Dendritic cell treated with granulocyte-macrophage colony-stimulating factor and Interleukin-4, amounts not matched to agents 40 ng/mL and 50 ng/mL, for 4 days (primary cell): ENCODE measurements around the gene PRAMEF10.
"Not testable (repeated sequence)": the region's sequence is repeated elsewhere in the genome, so short reads cannot be mapped to it uniquely, and the experiment has no call there.

Source experiments
- H3K27ac Mint-ChIP-seq: one replicate; pipeline ENCODE4 v1.8.0; 2022; ENCODE audit warnings: mild to moderate bottlenecking, mixed read lengths
- H3K27me3 Mint-ChIP-seq: one replicate; pipeline ENCODE4 v1.8.0; 2022; ENCODE audit warnings: mild to moderate bottlenecking, mixed read lengths
- H3K36me3 Mint-ChIP-seq: one replicate; pipeline ENCODE4 v1.8.0; 2022; ENCODE audit warnings: low read depth, mixed read lengths
- H3K4me1 Mint-ChIP-seq: one replicate; pipeline ENCODE4 v1.8.0; 2022; ENCODE audit warnings: low read depth, mixed read lengths
- H3K4me3 Mint-ChIP-seq: one replicate; pipeline ENCODE4 v1.8.0; 2022; ENCODE audit warnings: mild to moderate bottlenecking, moderate library complexity, mixed read lengths
- H3K9me3 Mint-ChIP-seq: one replicate; pipeline ENCODE4 v1.8.0; 2022; ENCODE audit warnings: mixed read lengths
- intact Hi-C: fragments of 100-400 bp; cut with micrococcal nuclease; formaldehyde crosslinking; loops from one replicate; pipeline ENCODE4 v1.15.0; 2022

The PRAMEF10 gene, protein sequence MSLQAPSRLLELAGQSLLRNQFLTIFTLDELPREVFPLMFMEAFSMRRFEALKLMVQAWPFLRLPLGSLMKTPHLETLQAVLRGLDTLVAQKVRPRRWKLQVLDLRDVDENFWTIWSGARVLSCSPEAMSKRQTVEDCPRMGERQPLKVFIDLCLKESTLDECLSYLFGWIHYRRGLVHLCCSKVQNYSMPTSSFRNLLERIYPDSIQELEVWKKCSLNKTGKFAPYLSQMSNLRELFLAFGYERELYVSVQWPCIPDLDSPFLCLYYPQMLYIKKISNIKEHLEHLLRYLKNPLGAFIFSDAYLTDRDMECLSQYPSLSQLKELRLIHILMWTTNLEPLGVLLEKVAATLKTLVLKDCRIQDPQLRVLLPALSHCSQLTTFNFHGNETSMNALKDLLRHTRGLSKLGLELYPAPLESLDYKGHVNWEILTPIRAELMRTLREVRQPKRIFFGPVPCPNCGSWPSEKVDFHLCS

GRCh38 chr1:12898170-12898569, at the start of gene PRAMEF10:
Gene PRAMEF10 (minus strand): TSS chr1:12898270. CDS start chr1:12895847, 2,423 bp downstream.
- H3K36me3 Mint-ChIP-seq, H3K4me3 Mint-ChIP-seq, intact Hi-C loops, H3K4me1 Mint-ChIP-seq, H3K27ac Mint-ChIP-seq, H3K9me3 Mint-ChIP-seq, H3K27me3 Mint-ChIP-seq: not testable (repeated sequence)

DNA sequence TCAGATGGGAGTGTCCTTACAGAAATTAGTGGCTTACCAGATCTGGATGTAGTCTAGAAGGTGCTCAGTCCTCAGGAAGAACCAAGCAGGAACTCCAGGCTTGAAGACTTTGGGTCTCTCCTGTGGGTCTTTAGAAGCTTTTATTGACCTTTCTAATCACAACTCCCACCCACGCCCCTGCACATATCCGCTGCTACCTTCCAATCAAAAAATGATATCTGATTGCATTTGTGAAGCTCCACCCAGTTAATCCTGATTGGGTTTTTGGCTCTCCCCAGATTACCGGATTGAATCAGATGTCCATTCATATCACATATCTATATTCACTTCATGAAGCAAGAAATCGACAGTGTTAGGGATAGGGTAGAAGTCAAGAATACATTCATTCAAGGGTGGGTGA, 49.4 kb upstream of the PRAMEF10 start, which contains the start of gene PRAMEF6:
PRAMEF6 (minus strand) TSS at position 101 of the 400 bp plus-strand sequence. CDS start 5,062 bp downstream, outside the sequence.
- H3K9me3 Mint-ChIP-seq, intact Hi-C loops, H3K27me3 Mint-ChIP-seq, H3K4me1 Mint-ChIP-seq, H3K36me3 Mint-ChIP-seq, H3K27ac Mint-ChIP-seq, H3K4me3 Mint-ChIP-seq: not testable (repeated sequence)

DNA sequence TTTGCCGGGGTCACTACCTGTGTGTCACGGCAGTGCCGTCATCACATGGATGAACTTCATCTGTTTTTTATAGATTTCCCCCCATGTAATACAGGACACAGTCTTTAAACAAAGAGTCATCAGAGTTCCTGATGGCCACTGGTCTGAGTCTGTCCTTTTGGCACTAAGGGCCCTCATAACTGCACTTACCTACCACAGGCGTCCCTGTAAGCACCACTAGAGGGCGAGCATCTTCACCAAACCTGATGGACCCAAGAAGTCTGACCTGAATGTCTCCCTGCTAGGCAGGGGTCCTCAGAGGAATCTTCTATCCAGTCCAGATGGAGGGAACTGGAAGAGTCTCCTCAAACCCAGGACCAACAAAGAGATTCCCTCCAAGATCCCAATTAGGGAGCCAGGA, 26.3 kb upstream of the PRAMEF10 start:
- H3K27me3 Mint-ChIP-seq, intact Hi-C loops, H3K9me3 Mint-ChIP-seq, H3K36me3 Mint-ChIP-seq, H3K4me1 Mint-ChIP-seq, H3K27ac Mint-ChIP-seq, H3K4me3 Mint-ChIP-seq: not testable (repeated sequence)

DNA sequence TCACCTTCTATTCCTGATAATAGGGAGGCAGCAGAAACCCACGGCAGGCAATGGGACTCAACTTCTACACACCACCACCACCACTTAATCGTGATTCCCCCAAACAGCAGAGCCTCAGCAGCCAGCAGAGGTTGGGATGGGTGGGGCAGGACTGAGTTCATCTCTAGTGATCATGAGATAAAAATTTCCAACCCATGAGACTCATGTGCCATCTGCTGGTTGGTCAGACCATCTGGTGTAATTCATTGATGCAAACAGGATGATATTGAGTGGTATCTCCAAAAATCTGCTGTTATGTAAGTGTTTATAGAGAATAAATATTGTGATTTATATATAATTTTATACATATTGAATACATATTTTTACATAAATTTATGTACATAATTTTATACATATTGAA, 23.7 kb upstream of the PRAMEF10 start:
- intact Hi-C loops, H3K4me1 Mint-ChIP-seq, H3K9me3 Mint-ChIP-seq, H3K27ac Mint-ChIP-seq, H3K27me3 Mint-ChIP-seq, H3K4me3 Mint-ChIP-seq, H3K36me3 Mint-ChIP-seq: not testable (repeated sequence)

DNA sequence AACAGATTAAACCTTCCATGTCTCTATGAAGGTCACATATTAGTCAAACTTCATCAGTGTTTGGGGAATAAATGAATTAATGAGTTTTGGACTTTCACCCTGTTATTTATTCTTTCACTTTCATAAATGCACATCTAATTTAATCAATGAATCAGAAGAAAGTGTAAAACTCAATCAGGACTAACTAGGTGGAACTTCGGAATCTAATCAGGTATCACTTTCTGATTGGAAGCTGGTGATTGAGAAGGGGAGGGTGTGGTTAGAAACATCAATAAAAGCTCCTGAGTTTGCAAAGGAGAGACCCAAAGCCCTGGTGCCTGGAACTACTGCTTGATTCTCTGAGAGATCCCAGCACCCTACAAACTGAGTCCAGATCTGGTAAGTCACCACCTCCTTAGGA, 18.2 kb upstream of the PRAMEF10 start, which contains the start of gene PRAMEF7:
PRAMEF7 (plus strand) TSS at position 301 of the 400 bp plus-strand sequence. CDS start 1,083 bp downstream, outside the sequence.
- intact Hi-C loops, H3K4me3 Mint-ChIP-seq, H3K27me3 Mint-ChIP-seq, H3K9me3 Mint-ChIP-seq, H3K4me1 Mint-ChIP-seq, H3K27ac Mint-ChIP-seq, H3K36me3 Mint-ChIP-seq: not testable (repeated sequence)

GRCh38 chr1:12903793-12904572, 5.9 kb upstream of the PRAMEF10 start:
- H3K36me3 Mint-ChIP-seq, H3K4me3 Mint-ChIP-seq, H3K9me3 Mint-ChIP-seq, H3K27me3 Mint-ChIP-seq, H3K4me1 Mint-ChIP-seq, intact Hi-C loops, H3K27ac Mint-ChIP-seq: not testable (repeated sequence)

DNA sequence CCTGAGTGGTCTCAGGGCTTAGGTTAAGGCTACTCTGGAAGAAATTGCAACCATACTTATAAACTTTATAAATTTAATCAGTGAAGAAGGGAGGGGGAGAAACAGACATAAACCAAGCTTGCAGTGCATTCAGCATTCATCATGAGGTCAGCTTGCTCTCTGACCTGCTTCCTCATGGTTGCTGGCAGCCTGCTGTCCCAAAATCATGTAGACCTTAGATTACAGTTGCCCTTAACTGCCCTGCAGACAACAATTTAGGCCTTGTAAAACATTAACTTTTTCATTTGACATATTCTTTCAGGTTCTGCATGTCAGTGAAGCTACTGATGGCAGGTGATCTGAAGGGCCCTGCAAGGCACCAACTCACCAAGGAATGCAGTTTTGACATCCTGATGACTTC, 1.1 kb upstream of the PRAMEF10 start:
- H3K36me3 Mint-ChIP-seq, H3K27me3 Mint-ChIP-seq, H3K4me3 Mint-ChIP-seq, H3K27ac Mint-ChIP-seq, H3K9me3 Mint-ChIP-seq, intact Hi-C loops, H3K4me1 Mint-ChIP-seq: not testable (repeated sequence)

DNA sequence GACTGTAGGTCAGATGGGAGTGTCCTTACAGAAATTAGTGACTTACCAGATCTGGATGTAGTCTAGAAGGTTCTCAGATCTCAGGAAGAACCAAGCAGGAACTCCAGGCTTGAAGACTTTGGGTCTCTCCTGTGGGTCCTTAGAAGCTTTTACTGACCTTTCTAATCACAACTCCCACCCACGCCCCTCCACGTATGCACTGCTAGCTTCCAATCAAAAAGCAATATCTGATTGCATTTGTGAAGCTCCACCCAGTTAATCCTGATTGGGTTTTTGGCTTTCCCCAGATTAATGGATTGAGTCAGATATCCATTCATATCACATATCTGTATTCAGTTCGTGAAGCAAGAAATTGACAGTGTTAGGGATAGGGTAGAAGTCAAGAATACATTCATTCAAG, 12.0 kb downstream of the PRAMEF10 start, which contains the start of gene PRAMEF4:
PRAMEF4 (minus strand) TSS at position 101 of the 400 bp plus-strand sequence. CDS start 2,807 bp downstream, outside the sequence.
- H3K27ac Mint-ChIP-seq, H3K9me3 Mint-ChIP-seq, intact Hi-C loops: not testable (repeated sequence)

DNA sequence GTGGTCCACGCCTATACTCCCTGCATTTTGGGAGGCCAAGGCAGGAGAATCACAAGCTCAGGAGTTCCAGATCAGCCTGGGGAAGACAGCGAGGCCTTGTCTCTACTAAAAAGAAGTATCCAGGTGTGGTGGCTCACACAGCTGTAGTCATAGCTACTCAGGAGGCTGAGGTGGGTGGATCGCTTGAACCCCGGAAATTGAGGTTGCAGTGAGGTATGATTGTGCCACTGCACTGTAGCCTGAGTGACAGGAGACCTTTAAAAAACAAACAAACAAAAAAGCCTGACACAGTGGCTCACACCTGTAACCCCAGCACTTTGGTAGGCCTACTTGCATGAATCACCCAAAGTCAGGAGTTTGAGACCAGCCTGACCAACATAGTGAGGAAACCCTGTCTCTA, 19.6 kb downstream of the PRAMEF10 start:
- H3K27me3 Mint-ChIP-seq, intact Hi-C loops, H3K4me1 Mint-ChIP-seq, H3K4me3 Mint-ChIP-seq, H3K27ac Mint-ChIP-seq, H3K9me3 Mint-ChIP-seq, H3K36me3 Mint-ChIP-seq: not testable (repeated sequence)

More for the DNA sequence above, 12.0 kb downstream of the PRAMEF10 start, which contains the start of gene PRAMEF4:
- not testable (repeated sequence) for H3K36me3 Mint-ChIP-seq, H3K4me1 Mint-ChIP-seq, H3K27me3 Mint-ChIP-seq, H3K4me3 Mint-ChIP-seq

DNA sequence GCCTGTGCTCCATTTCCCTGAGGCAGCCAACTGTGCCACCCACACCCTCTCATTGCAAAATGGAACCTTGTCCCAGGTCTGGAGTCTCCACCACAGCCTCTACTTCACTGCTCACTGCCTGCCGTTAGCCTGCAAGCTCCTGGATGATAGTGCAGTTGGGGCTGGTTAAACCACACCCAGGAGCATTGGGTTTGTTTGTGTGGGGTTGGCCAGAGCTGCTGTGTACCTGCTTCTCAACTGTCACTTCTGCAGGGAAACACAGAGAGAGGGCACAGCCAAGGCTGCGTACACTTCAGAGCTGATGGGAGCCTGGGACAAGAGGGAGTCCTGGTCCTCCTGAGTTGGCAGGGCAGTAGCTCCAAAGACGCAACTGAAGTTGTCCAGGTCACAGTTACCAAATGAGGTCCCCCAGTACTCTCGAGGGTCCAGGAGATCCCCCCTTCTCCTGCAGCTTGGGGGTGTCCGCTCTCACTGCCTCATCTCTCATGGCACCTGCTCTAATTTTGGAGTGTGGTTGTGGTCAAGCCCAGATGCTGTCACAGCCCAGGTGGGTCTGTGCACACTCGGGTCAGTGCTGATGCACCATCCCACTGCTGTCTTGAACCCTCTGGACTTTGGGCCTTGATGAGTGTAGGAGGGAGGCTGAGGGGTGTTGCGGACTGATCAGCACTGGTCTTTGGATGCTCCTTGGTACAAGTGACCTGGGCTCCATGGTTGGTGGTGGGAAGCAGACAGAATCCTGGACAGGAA, 34.8 kb downstream of the PRAMEF10 start:
- H3K9me3 Mint-ChIP-seq, intact Hi-C loops, H3K27me3 Mint-ChIP-seq, H3K27ac Mint-ChIP-seq, H3K36me3 Mint-ChIP-seq, H3K4me3 Mint-ChIP-seq, H3K4me1 Mint-ChIP-seq: not testable (repeated sequence)

DNA sequence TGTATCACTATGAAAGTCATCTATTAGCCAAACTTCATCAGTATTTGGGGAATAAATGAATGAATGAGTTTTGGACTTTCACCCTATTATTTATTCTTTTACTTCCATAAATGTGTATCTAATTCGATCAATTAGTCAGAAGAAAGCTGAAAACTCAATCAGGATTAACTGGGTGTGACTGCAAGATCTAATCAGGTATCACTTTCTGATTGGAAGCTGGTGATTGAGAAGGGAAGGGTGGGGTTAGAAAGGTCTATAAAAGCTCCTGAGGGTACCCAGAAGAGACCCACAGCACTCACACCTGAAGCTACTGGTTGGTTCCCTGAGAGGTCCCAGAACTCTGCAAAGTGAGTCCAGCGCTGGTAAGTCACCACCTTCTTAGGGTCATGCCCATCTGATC, 41.3 kb downstream of the PRAMEF10 start, which contains the start of gene PRAMEF2:
PRAMEF2 (plus strand) TSS at position 301 of the 400 bp plus-strand sequence. CDS start 1,924 bp downstream, outside the sequence.
- H3K4me1 Mint-ChIP-seq, H3K27ac Mint-ChIP-seq, H3K27me3 Mint-ChIP-seq, H3K36me3 Mint-ChIP-seq, H3K4me3 Mint-ChIP-seq, H3K9me3 Mint-ChIP-seq, intact Hi-C loops: not testable (repeated sequence)

GRCh38 chr1:12851779-12852178, 46.3 kb downstream of the PRAMEF10 start:
- H3K9me3 Mint-ChIP-seq = no peaks in the 10 kb centered on the region
- intact Hi-C loops = no loop called here
- H3K27ac Mint-ChIP-seq = no peak overlapping the region
- no peaks in the 10 kb centered on the region for H3K36me3 Mint-ChIP-seq
- no peak overlapping the region for H3K4me3 Mint-ChIP-seq
- no peaks in the 10 kb centered on the region for H3K27me3 Mint-ChIP-seq
- H3K4me1 Mint-ChIP-seq = no peaks in the 10 kb centered on the region

DNA sequence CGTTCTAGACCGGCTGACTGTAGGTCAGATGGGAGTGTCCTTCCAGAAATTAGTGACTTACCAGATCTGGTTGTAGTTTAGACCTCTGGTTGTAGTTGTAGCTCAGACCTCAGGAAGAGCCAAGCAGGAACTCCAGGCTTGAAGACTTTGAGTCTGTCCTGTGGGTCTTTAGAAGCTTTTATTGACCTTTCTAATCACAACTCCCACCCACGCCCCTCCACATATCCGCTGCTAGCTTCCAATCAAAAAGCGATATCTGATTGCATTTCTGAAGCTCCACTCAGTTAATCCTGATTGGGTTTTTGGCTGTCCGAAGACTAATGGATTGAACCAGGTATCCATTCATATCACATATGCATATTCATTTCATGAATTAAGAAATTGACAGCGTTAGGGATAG, 49.5 kb downstream of the PRAMEF10 start, which contains the start of gene HNRNPCL1:
HNRNPCL1 (minus strand) TSS at position 101 of the 400 bp plus-strand sequence. CDS start 431 bp downstream, outside the sequence.
- intact Hi-C loops, H3K9me3 Mint-ChIP-seq, H3K27me3 Mint-ChIP-seq, H3K4me1 Mint-ChIP-seq, H3K36me3 Mint-ChIP-seq, H3K27ac Mint-ChIP-seq, H3K4me3 Mint-ChIP-seq: not testable (repeated sequence)
